Tongue (tissue), 2 donors: ENCODE measurements around the gene MRPL44. TPM values are rescaled to one million over a fixed set of nuclear protein-coding genes. Genes with fewer than 3 reads are reported as not detected.
"Not testable (repeated sequence)": the region's sequence is repeated elsewhere in the genome, so short reads cannot be mapped to it uniquely, and the experiment has no call there.

ENCODE experiments used
- DNase-seq: peaks from one replicate; pipeline ENCODE4 v3.0.0-alpha.2; 2015
- total RNA-seq: library from RNA; depleted of rRNA; stranded (reverse); fragments of >200 nt; gene quantifications from one replicate; pipeline ENCODE4 v1.2.3, GENCODE V29; 2014

MRPL44 gene
- total RNA-seq, 1 donor from 2014 or later = 49.3 TPM

DNA sequence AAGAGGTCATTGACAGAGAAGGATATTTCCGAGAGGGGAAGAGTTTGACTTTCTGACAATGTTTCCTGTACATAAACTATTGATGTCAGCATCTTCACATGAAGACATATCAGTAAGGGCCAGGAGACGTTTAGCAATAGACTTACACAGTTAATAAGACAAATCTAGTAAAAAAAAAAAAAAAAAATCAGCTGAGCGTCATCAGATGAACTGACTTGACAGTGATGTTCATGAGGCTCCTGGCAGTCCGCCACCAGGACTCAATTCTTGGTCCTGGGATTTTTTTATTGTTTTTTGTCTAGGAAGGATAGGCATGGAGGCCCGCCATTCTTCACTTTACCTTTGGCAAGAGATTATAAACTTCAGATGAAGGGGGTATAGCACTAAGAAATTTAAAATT lies 14.5 kb downstream of the MRPL44 start:
- no peak for DNase-seq

DNA sequence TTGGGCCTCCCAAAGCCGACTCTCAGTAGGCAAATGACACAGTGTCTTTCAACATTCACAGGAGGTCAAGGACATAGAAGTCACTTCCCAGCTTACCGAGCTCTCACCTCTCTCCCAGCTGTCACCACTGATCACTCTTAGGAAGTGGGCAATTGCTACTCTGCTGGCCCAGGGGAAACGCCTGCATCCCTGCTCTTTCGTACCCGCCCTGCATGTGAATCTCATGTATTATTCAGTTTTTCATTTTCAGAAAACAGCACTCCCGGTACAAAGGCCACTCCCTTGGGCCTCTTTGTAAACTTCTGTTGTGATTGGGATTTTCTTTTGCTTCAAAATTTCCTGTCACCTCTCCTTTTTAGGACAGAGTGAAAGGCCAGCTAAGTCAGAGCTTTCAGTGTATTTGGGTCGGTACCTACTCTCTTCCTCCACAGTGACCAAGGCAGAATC lies 15.4 kb downstream of the MRPL44 start:
- no peak for DNase-seq

DNA sequence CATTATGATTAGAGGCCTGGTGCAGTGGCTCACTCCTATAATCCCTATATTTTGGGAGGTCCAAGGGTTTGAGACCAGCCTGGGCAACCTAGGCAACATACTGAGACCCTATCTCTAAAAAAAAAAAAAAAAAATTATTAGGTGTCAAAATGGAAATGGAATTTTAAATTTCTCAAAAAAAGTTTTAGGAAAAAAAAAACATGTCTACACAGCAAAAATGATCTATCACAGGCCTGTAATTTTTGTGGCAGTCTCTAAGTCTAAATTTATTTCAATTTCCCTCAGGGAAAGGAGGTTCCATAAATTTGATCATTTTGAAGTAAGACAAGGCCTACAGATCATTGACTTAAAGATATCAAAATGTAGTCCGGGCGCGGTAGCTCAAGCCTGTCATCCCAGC lies 16.3 kb downstream of the MRPL44 start:
- no peak for DNase-seq

- DNase-seq = no peak
Observed at GRCh38 chr2:223976635-223977226, 19.5 kb downstream of the MRPL44 start.

DNA sequence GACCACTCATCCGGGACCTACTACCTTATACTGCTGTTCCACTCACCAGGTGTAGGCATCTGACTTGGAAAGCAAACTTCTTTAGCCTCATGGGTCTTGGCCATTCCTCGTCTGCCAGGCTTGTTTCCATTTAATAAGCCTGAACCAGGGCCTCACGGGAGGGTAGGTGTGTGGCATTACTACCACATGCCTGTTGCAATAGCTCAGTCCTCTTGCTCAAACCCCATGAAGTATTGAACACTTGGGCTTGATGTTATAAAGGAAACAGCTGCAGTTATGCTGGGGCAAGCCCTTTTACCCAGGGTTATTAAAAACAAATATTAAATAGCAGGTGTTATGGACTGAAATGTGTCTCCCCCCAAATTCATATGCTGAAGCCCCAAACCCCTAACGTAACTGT lies 21.2 kb downstream of the MRPL44 start:
- DNase-seq = no peak

DNA sequence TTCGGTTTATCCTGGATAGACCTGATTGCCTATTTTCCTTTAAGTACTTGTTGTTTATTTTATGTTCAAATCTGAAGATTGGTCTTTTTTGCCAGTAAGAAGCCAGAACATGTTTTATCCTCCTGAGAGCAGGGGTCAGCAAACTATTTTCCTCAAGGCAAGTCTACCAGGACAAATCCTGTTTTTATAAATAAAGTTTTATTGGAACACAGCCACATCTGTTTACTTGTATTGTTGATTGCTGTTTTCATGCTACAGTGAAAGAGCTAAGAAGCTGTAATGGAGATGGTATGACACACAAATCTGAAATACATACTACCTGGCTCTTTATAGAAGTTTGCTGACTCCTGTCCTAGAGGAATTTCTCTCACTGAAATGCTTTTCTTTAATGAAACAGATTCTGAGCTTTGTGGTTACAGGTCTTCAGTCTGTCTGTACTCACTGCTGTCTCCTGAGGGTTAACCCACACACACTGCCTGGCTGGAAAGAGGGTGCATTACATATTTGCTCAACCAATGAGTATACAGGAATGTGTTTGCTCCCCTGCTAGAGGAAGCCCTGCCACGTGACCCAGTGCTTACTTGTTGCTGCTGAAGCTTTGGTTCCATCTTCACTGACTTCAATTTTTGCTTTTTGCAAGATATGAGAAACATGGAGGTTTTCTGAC lies 22.6 kb downstream of the MRPL44 start:
- DNase-seq = no peak

GRCh38 chr2:223980397-223980735 lies 23.1 kb downstream of the MRPL44 start:
- DNase-seq = no peak

- DNase-seq = no peak
Observed at GRCh38 chr2:223980803-223981202, 23.5 kb downstream of the MRPL44 start.

GRCh38 chr2:223981241-223981640 lies 24.0 kb downstream of the MRPL44 start:
- no peak for DNase-seq

DNA sequence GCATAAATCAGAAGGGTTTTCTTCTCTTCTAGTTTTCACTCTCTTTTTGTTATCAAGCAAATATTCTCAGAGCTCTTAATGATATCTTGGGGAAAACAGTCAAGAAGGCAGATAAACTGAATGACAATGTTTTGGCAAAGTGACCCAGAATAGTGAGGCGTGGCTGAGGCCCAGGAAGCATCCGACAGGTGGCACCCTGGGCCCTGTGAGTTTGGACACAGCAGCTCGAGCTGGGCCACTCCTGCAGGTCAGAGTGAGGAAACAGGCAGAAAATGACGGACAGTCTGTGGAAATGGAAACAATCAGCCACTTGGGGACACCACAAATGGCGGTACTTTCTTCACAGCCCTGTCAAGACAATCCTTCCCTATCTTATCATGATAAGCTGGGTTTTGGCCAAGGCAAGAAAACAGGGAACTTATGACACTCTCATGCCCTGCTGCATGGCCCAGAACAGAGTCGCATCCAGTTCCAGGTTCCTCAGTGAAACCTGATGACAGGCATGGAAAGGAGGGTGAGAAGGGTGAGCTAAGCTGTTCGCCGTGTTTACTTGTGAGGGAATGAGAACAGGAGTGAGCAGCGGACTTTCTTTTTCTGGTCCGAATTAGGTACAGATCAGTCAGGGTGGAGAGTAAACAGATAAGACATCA lies 32.1 kb downstream of the MRPL44 start:
- no peak for DNase-seq

DNA sequence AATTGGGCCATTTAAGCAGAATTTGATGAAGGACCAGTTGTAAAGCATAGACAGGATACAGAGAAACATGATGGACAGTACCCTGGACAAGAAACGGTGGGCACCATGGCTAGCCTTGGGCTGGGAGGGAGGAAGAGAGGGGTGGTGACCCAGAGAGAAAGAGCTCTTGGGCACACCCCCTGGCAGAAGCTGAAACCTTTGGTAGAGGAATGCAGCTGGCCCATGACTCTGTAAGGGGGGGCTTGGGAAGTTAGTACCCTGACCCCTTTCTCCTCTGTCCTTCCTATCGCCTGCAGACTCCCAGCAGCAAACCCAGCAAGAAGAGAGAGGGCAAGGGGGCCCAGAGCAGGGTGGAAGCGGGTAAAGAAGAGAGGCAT lies 32.6 kb downstream of the MRPL44 start:
- no peak for DNase-seq

GRCh38 chr2:223991611-223992010 lies 34.3 kb downstream of the MRPL44 start:
- peak; percentile 11 for DNase-seq

- DNase-seq = peak; percentile 88
Observed at GRCh38 chr2:223993634-223994232, 36.5 kb downstream of the MRPL44 start.

DNA sequence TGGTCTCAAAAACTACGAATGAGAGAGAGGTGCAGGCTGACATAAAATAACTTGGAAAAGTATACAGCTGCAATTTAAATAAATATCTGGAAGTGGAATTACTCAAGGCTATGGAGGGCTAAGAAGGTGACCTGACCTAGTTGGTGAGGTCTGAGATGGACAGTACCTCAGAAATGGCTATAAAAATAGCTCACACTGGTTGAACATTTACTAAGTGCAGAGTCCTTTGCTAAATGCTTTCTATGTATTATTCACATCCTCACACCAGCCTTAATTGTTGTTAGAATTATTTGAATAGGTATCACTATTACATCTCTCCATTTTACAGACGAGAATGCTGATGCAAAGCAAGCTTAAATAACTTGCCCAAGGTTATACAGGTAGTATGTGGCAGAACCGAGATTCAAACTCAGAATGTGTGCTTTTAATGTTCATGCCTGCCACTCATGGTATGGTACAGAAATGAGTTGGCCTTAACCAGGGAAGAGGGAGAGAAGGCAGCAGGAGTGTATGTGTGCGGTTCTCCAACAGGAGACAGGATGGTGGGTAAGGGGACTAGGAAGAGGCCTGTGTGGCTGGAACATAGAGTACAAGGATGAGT lies 37.4 kb downstream of the MRPL44 start:
- DNase-seq = no peak

GRCh38 chr2:223995569-223995968 lies 38.3 kb downstream of the MRPL44 start:
- no peak for DNase-seq

- DNase-seq = no peak
Observed at GRCh38 chr2:223996391-223996790, 39.1 kb downstream of the MRPL44 start.

DNA sequence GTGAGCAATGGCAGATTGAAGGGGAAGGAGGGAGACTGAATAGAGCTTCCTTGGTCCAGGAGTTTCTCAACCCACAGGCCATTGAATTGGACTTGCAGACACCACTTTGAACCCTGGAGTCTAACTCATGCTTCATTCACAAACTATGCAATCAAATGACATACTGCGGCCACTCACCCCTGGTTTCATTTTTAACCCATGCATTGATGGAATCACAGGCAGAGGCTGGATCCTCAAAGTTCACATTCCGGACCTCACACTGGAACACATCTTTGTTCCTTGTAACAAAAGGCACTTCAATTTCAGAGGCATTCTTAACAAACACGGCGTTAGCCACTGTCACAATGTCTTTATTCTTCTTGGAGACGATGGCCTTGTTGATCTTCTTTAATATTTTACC lies 40.7 kb downstream of the MRPL44 start:
- no peak for DNase-seq

- DNase-seq = no peak
Observed at GRCh38 chr2:223998948-223999347, 41.7 kb downstream of the MRPL44 start.

- no peak for DNase-seq
Observed at GRCh38 chr2:223999862-224000261, 42.6 kb downstream of the MRPL44 start.

DNA sequence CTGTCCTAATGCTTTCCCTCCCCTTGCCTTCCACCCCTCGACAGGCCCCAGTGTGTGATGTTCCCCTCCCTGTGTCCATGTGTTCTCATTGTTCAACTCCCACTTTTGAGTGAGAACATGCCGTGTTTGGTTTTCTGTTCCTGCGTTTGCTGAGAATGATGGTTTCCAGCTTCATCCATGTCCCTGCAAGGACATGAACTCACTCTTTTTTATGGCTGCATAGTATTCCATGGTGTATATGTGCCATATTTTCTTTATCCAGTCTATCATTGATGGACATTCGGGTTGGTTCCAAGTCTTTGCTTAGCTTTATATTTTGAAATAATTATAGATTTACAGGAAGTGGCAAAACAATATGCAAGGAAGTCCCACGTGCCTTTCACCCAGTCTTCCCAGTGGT lies 43.4 kb downstream of the MRPL44 start:
- not testable (repeated sequence) for DNase-seq

DNA sequence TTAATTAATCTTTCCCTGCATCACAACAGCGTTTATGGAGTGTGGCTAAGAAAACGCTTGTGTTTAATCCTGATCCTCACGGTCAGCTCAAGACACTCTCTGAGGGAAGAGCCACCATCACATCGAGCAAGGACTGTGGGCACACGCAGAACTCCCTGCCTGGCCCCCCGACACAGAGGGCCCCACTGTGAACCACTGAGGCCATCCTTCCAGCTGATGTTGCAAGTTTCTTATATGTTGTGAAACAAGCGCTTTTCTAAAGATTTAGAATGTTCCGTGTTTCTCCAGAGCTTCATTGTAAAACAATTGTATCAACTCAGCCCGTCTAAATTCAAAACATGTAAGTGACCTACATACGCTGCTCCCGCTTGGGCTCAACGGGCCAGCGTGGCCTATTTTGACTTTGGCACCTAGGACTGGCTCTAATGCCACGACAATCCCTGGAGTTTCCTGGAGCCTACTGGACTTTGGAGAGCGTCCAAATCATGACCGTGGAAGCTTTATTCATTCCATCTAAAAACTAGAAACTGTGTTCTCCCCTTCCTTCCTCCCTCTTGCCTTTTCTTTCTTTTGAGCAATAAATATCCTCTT lies 46.9 kb downstream of the MRPL44 start:
- no peak for DNase-seq

DNA sequence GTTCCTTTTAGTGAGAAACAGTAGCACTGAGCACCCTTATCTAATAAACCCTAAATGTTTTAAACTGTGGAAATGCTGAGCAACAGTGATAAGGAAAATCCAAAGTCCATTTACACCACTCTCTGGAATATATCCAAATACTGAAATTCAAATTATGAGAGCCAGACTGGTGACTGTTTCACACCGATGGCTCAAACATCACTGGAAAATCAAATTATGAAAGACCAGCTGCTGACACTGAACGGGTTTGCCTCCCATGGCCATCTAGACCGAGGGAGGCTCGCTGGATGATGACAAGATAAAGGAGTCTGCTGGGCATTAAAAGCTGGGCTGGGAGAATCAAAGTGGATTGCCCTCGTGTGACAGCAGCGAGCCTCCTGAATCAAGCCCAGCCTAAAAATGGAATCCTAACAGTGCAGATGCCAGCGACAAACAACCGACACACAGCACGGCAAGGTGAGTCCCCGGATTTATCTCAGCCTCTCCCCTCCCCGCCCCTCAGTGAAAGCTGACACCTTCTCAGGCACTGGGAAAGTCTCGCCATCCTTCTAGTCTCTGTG lies 51.5 kb downstream of the MRPL44 start:
- peak; percentile 37 for DNase-seq
